IMR-90 (cell line): ENCODE measurements around the gene TAF3. TPM values are rescaled to one million over a fixed set of nuclear protein-coding genes. Genes with fewer than 3 reads are reported as not detected.

Source experiments
- ATAC-seq: fragments of 200-7000 bp; cut with Tn5 transposase; 2 replicates; pipeline ENCODE4 v1.9.1; 2020; ENCODE audit warnings: low read depth, mild to moderate bottlenecking, moderate library complexity
- BruUV-seq: library from RNA; stranded (reverse); fragments of 400-500 nt; replicated peaks from 2 replicates; lab custom pipeline; 2021; lab: Mats Ljungman, UMichigan
- CTCF ChIA-PET: fragments of 300-600 bp; formaldehyde crosslinking; extraction: SDS; loops from one replicate; lab custom pipeline; 2021; ENCODE audit warnings: antibody characterized with exemption; lab: Yijun Ruan, JAX
- POLR2A ChIA-PET: fragments of 300-600 bp; sonication (Branson Sonifier 250); formaldehyde crosslinking; loops from one replicate; lab custom pipeline; 2022; ENCODE audit warnings: antibody characterized with exemption; ENCODE audit not compliant: unreplicated experiment; lab: Charles Lee
- DNase-seq: peaks from one replicate; pipeline ENCODE4 v3.0.0; 2013
- H2AFZ ChIP-seq: replicated peaks from 2 replicates; pipeline ENCODE3; 2013; ENCODE audit warnings: low read length, mild to moderate bottlenecking; ENCODE audit not compliant: poor library complexity
- H2AK5ac ChIP-seq: 2 replicates; pipeline ENCODE4 v1.6.1; 2013; ENCODE audit warnings: low read depth, low read length, inconsistent platforms
- H2AK9ac ChIP-seq: replicated peaks from 2 replicates; pipeline ENCODE3; 2013; ENCODE audit warnings: mild to moderate bottlenecking, low read depth, low read length, moderate library complexity; ENCODE audit not compliant: poor library complexity
- H2BK120ac ChIP-seq: 2 replicates; pipeline ENCODE4 v1.6.1; 2013; ENCODE audit warnings: low read depth, low read length, inconsistent platforms
- H2BK15ac ChIP-seq: 3 replicates; pipeline ENCODE4 v1.6.1; 2013; ENCODE audit warnings: low read depth, low read length, inconsistent platforms
- H2BK20ac ChIP-seq: 2 replicates; pipeline ENCODE4 v1.6.1; 2013; ENCODE audit warnings: low read depth, mild to moderate bottlenecking, inconsistent platforms, low read length, moderate library complexity
- H2BK5ac ChIP-seq: 2 replicates; pipeline ENCODE4 v1.6.1; 2013; ENCODE audit warnings: mild to moderate bottlenecking, low read depth, low read length, inconsistent platforms; ENCODE audit not compliant: poor library complexity, severe bottlenecking
- H3K14ac ChIP-seq: replicated peaks from 2 replicates; pipeline ENCODE4 v1.6.1; 2013; ENCODE audit warnings: low read depth, low read length, inconsistent platforms
- H3K18ac ChIP-seq: 2 replicates; pipeline ENCODE4 v1.6.1; 2013; ENCODE audit warnings: low read depth, low read length, control low read depth
- H3K23ac ChIP-seq: 2 replicates; pipeline ENCODE4 v1.6.1; 2013; ENCODE audit warnings: low read depth, low read length, inconsistent platforms
- H3K27ac ChIP-seq: 2 replicates; pipeline ENCODE4 v1.5.1; 2013; ENCODE audit warnings: mild to moderate bottlenecking, control low read depth, low read length; ENCODE audit not compliant: insufficient read depth
- H3K27me3 ChIP-seq: 2 replicates; pipeline ENCODE4 v1.6.1; 2013; ENCODE audit warnings: low read length; ENCODE audit not compliant: control insufficient read depth, insufficient read depth
- H3K36me3 ChIP-seq: 2 replicates; pipeline ENCODE4 v1.6.1; 2013; ENCODE audit warnings: low read length, mixed read lengths; ENCODE audit not compliant: control insufficient read depth, insufficient read depth
- H3K4ac ChIP-seq: 2 replicates; pipeline ENCODE4 v1.6.1; 2013; ENCODE audit warnings: low read depth, low read length, inconsistent platforms
- H3K4me1 ChIP-seq: 2 replicates; pipeline ENCODE4 v1.6.1; 2013; ENCODE audit warnings: low read length, mixed read lengths; ENCODE audit not compliant: control insufficient read depth, insufficient read depth
- H3K4me2 ChIP-seq: 2 replicates; pipeline ENCODE4 v1.6.1; 2013; ENCODE audit warnings: low read depth, mild to moderate bottlenecking, control low read depth, low read length, moderate library complexity
- H3K4me3 ChIP-seq: 2 replicates; pipeline ENCODE4 v1.5.1; 2013; ENCODE audit warnings: low read depth, mild to moderate bottlenecking, control low read depth, low read length, moderate library complexity; ENCODE audit not compliant: insufficient read depth
- H3K56ac ChIP-seq: 2 replicates; pipeline ENCODE4 v1.6.1; 2013; ENCODE audit warnings: low read length, inconsistent platforms; ENCODE audit not compliant: insufficient read depth; ENCODE audit errors: extremely low read depth
- H3K79me1 ChIP-seq, 2 experiments: 2 replicates each; pipeline ENCODE4 v1.6.1; 2013; ENCODE audit warnings: low read length in 2 of 2, inconsistent platforms in 1 of 2, low read depth in 1 of 2
- H3K9ac ChIP-seq: 2 replicates; pipeline ENCODE4 v1.6.1; 2013; ENCODE audit warnings: low read depth, low read length, control low read depth
- H3K9me1 ChIP-seq: 2 replicates; pipeline ENCODE4 v1.6.1; 2013; ENCODE audit warnings: low read length, inconsistent platforms; ENCODE audit not compliant: insufficient read depth
- H3K9me3 ChIP-seq: 2 replicates; pipeline ENCODE4 v1.6.1; 2013; ENCODE audit warnings: low read length; ENCODE audit not compliant: control insufficient read depth, insufficient read depth
- H4K20me1 ChIP-seq: 2 replicates; pipeline ENCODE4 v1.6.1; 2013; ENCODE audit warnings: low read length, inconsistent platforms; ENCODE audit not compliant: insufficient read depth
- H4K5ac ChIP-seq: 2 replicates; pipeline ENCODE4 v1.6.1; 2013; ENCODE audit warnings: mild to moderate bottlenecking, low read depth, low read length, control low read depth
- H4K8ac ChIP-seq, 2 experiments: 2 replicates each; pipeline ENCODE4 v1.6.1; 2013; ENCODE audit warnings: low read depth in 2 of 2, low read length in 2 of 2, control low read depth in 1 of 2, inconsistent platforms in 1 of 2
- H4K91ac ChIP-seq: 2 replicates; pipeline ENCODE4 v1.6.1; 2013; ENCODE audit warnings: low read depth, low read length, inconsistent platforms; ENCODE audit not compliant: insufficient read depth
- BHLHE40 ChIP-seq: fragments of 150-350 bp; IDR thresholded peaks from 2 replicates; pipeline ENCODE4 v1.6.1; 2016; ENCODE audit warnings: mild to moderate bottlenecking, low read depth, low read length
- CEBPB ChIP-seq: IDR thresholded peaks from 2 replicates; pipeline ENCODE4 v1.6.1; 2012; ENCODE audit warnings: low read depth, low read length, improper control_type of control experiment
- CHD1 ChIP-seq: IDR thresholded peaks from 2 replicates; pipeline ENCODE4 v1.6.1; 2012; ENCODE audit warnings: low read depth, low read length, improper control_type of control experiment
- CTCF ChIP-seq: conservative IDR thresholded peaks from 2 replicates; pipeline ENCODE4 v1.5.1; 2012; ENCODE audit warnings: mild to moderate bottlenecking, low read depth, low read length, improper control_type of control experiment
- ELK1 ChIP-seq: fragments of 150-350 bp; IDR thresholded peaks from 2 replicates; pipeline ENCODE4 v1.6.1; 2016; ENCODE audit warnings: low read depth, mild to moderate bottlenecking, low read length, moderate library complexity, borderline replicate concordance
- FOS ChIP-seq: fragments of 150-350 bp; IDR thresholded peaks from 2 replicates; pipeline ENCODE4 v1.6.1; 2016; ENCODE audit warnings: low read depth, low read length
- MAFK ChIP-seq: IDR thresholded peaks from 2 replicates; pipeline ENCODE4 v1.6.1; 2012; ENCODE audit warnings: low read depth, low read length, improper control_type of control experiment
- MAZ ChIP-seq: IDR thresholded peaks from 2 replicates; pipeline ENCODE4 v1.6.1; 2012; ENCODE audit warnings: low read depth, mild to moderate bottlenecking, low read length, improper control_type of control experiment, moderate library complexity, borderline replicate concordance
- MXI1 ChIP-seq: IDR thresholded peaks from 2 replicates; pipeline ENCODE4 v1.6.1; 2012; ENCODE audit warnings: low read depth, mild to moderate bottlenecking, low read length, moderate library complexity, borderline replicate concordance
- NFE2L2 ChIP-seq: fragments of 150-350 bp; IDR thresholded peaks from 2 replicates; pipeline ENCODE4 v1.6.1; 2016; ENCODE audit warnings: low read depth, mild to moderate bottlenecking, low read length
- POLR2A ChIP-seq: IDR thresholded peaks from 2 replicates; pipeline ENCODE4 v1.6.1; 2012; ENCODE audit warnings: mild to moderate bottlenecking, low read depth, low read length
- RAD21 ChIP-seq: IDR thresholded peaks from 2 replicates; pipeline ENCODE4 v1.6.1; 2012; ENCODE audit warnings: low read length, improper control_type of control experiment
- RCOR1 ChIP-seq: IDR thresholded peaks from 2 replicates; pipeline ENCODE4 v1.6.1; 2012; ENCODE audit warnings: mild to moderate bottlenecking, low read length, improper control_type of control experiment; ENCODE audit not compliant: insufficient replicate concordance
- RFX5 ChIP-seq: IDR thresholded peaks from 2 replicates; pipeline ENCODE4 v1.8.0; 2012; ENCODE audit warnings: low read depth, mild to moderate bottlenecking, low read length, moderate library complexity
- SMC3 ChIP-seq: fragments of 150-350 bp; IDR thresholded peaks from 2 replicates; pipeline ENCODE4 v1.6.1; 2016; ENCODE audit warnings: low read depth, mild to moderate bottlenecking, antibody characterized with exemption, low read length, moderate library complexity
- USF2 ChIP-seq: fragments of 150-350 bp; IDR thresholded peaks from 2 replicates; pipeline ENCODE4 v1.6.1; 2017; ENCODE audit warnings: mild to moderate bottlenecking, antibody characterized with exemption, low read length, low read depth
- WGBS, 2 experiments: methylation state at CpG; one replicate each; pipeline versions ENCODE4 v1.1.5 to v1.1.7; 2013; ENCODE audit warnings: missing lambda C conversion rate in 2 of 2; ENCODE audit not compliant: insufficient read length in 1 of 2; ENCODE audit errors: extremely low coverage in 2 of 2; 5-methylcytosine and 5-hydroxymethylcytosine counted together
- dilution Hi-C: fragments of 300-500 bp; cut with HindIII; formaldehyde crosslinking; loops from one replicate; pipeline ENCODE4 v1.14.3; 2018; ENCODE audit warnings: low sequenced_read_pairs; ENCODE audit not compliant: unreplicated experiment
- in situ Hi-C: fragments of 300-500 bp; cut with MboI; formaldehyde crosslinking; loops from 3 replicates; pipeline ENCODE4 v1.14.3; 2019; ENCODE audit warnings: low sequenced_read_pairs, inconsistent platforms, mixed read lengths
- intact Hi-C: fragments of 100-400 bp; cut with micrococcal nuclease; formaldehyde crosslinking; loops from 2 replicates; pipeline ENCODE4 v1.10.0; 2022
- polyA plus RNA-seq, 3 experiments: library from polyadenylated mRNA; depleted of rRNA; stranded (reverse); fragments of >200 nt; gene quantifications; 2 replicates each; pipeline ENCODE4 v1.2.3, GENCODE V29; 2012; ENCODE audit warnings: low replicate concordance in 1 of 3
- total RNA-seq: library from RNA; depleted of rRNA; stranded (reverse); fragments of >200 nt; gene quantifications from 2 replicates; pipeline ENCODE4 v1.2.3, GENCODE V29; 2012

Gene TAF3
- total and polyA plus RNA-seq, 2 of the 4 experiments (the other 2 are of a cell fraction), result 1.4 to 2.3 TPM

- CTCF ChIA-PET, result no interaction called here
- WGBS, 2 experiments, result no CpG with 5 or more reads among the region's 1 CpG
Observed at GRCh38 chr10:8013006-8013405, 194.7 kb downstream of the TAF3 start.

More at GRCh38 chr10:8013006-8013405, 194.7 kb downstream of the TAF3 start:
- Histone ChIP-seq H3K27ac (no peak overlapping the region), H3K14ac (no peak overlapping the region), H4K20me1 (no peaks in the 10 kb centered on the region), H2BK15ac (no peak overlapping the region), H2BK20ac (no peak overlapping the region), H3K18ac (no peak overlapping the region), H3K9me3 (no peaks in the 10 kb centered on the region), H4K91ac (no peak overlapping the region), H3K4me2 (no peak overlapping the region), H2BK120ac (no peak overlapping the region), H3K36me3 (peaks cover 16% of the 10 kb centered on the region), H3K9ac (no peak overlapping the region), H3K79me1 (no peaks in the 10 kb centered on the region), H3K4ac (no peak overlapping the region), H3K9me1 (no peaks in the 10 kb centered on the region), H3K23ac (no peak overlapping the region), H2AK9ac (no peak overlapping the region), H2AK5ac (no peak overlapping the region), H4K8ac (no peak overlapping the region), H2AFZ (no peak overlapping the region), H3K4me3 (no peak overlapping the region), H4K5ac (no peak overlapping the region), H3K4me1 (peaks cover 6% of the 10 kb centered on the region), H3K56ac (no peak overlapping the region), H2BK5ac (no peak overlapping the region), H3K27me3 (no peaks in the 10 kb centered on the region)
- no peak for TF ChIP-seq FOS
- TF ChIP-seq MAFK, result no peak
- TF ChIP-seq CEBPB, result no peak
- no peak for TF ChIP-seq RAD21
- TF ChIP-seq CTCF, result no peak
- no peak for TF ChIP-seq USF2
- TF ChIP-seq MXI1, result no peak
- TF ChIP-seq SMC3, result no peak
- TF ChIP-seq BHLHE40, result no peak
- no peak for TF ChIP-seq CHD1
- no peak for TF ChIP-seq MAZ
- no peak for TF ChIP-seq ELK1
- TF ChIP-seq NFE2L2, result no peak
- no peak for TF ChIP-seq RFX5
- no peak for TF ChIP-seq POLR2A
- no peak for TF ChIP-seq RCOR1
- in situ Hi-C loops, result no loop called here
- dilution Hi-C loops, result no loop called here
- intact Hi-C loops, result no loop called here
- POLR2A ChIA-PET, result no interaction called here
- no TSS peak for BruUV-seq
- DNase-seq, result no peak
- ATAC-seq, result no peak
